HG02610 (cell line): ENCODE data around the gene HECTD3.

Experiments used
- ATAC-seq: cut with Tn5 transposase; IDR thresholded peaks from one replicate; pipeline ENCODE4 v1.9.1; 2021; ENCODE audit warnings: mild to moderate bottlenecking, moderate library complexity; ENCODE audit not compliant: unreplicated experiment

Gene HECTD3

DNA sequence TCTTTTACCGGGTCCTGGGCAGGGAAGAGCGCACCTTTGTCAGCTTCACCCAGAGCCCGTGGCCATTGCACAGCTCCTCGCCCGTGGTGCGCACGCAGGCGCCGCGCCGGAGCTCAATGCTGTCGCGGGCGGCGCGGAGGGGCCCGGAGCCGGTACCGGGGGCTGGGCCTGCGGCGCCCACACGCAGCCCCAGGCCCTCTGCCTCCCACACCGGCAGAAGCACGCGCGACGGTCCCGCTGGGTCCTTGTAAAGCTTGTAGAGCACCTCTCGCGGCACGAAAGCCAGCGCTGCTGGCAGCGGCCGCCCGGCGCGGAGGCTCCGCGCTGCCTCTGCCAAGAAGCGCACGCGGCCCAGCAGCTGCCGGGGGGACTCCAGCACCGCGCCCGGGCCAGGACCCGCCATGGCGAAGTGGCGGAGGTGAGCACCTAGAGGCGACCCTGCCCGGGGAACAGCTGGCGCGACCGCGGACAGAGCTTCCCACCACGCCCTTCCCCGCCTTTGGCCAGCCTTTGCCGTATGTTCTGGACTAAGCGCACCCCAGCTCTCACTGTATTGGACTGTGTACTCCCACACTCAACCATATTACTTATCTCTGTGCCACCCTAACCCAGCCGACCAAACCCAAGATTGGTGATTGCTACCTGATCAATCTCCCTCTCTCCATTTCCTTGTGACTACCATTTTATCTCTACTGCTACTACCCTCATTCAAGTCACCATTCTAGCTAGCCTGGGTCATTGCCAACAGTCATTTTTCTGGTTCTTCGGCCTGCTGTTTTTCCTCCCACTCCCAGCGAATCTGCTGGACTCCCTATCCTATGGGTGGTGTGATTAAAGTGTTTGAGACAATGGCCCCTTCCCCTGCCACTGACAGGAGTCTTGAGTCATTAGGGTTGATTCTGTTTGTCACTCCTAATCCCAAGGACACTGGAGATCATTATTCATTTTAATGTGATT, at the start of gene HECTD3:
Gene HECTD3, minus strand, starts transcription at position 470 of the 957 bp plus-strand sequence. Its CDS starts 67 bp downstream, at position 403.
- ATAC-seq = peak; percentile 71

DNA sequence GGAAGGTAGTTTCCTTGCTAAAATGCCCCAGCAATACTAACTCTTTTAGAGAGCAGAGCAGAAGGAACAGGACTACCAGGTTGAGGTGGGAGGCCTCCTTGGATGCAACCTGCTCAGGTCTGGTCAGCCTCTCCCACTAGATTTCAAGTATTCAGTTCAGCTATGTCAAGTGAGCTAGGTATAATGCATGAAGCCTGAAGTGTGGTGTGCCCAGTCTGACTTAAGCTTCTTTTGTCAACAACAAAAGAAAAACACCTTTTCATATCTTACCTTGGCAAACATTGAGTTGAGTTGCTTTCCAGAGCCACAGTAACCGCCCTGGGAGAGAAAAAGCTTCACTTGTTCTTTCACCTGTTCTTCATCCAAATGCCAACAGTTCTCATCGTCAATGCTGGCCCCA, 48.7 kb upstream of the HECTD3 start:
- ATAC-seq = no peak

DNA sequence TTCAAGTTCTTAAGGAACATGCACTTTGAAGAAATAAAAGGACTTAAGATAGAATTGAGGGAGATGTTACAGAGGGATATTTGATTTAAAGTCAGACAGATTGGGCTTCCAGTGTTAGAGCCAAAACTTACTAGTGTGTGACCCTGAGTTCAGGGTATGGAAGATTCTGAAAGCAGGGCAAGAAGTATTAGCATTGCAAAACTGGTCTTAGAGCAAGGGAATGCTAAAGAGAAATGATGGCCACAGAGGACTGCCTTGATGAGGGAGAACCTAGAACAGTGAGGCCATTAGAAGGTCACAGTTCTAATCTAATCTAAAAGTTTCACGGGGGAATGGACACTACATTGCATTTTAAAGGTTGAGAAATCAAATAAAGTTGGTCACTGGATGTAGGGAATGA, 46.4 kb upstream of the HECTD3 start:
- ATAC-seq = no peak

DNA sequence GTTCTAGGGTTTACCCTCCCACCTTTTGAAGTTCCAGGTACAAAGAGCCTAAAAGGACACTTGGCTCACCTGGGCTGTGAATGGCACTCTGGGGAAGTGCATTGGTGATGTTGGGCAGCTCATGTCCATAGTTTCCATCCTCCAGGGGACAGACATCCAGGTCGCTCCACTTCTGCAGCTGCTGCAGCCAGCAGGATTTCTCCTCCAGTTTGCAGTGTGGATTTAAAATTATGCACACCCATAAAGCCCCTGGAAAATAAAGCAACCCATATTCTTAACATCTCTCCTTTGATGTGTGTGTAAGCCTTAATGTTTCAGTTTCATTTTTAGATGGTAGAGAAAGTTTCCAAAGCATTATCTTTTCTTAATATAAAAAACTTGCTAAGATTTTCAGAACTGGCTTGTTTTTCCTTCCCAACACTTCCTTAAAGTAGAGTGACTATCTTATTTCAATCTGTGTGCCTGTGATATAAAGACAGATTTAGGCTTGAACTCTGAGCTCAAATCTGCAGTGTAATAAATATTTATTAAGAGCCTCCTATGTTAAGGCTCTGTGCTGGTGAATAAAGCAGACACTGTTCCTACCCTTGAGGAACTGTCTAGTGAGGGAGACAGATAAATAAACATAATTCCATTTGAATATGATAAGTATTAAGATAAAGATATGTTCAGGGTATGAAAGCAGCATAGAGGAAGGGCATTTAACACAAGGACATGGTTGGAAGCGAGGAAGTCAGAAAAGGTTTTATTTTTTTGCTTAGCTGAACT, 40.1 kb upstream of the HECTD3 start:
- no peak for ATAC-seq

DNA sequence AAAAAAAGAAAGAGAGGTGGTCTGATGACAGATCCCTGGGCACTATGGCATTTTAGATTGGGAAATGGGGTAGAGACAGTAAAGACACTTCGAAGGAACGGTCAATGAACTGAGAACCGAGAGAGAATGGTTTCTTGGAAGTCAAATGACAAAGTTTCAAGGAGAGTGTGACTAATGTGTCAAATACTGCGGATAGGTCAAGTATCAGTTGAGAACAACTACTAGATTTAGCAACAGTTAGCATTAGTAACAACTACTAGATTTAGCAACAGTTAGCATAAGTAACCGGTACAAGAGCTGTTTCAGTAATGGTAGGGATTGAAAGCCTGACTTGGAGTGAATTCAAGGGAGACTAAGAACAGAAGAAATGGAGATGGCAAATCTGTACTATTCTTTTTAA, 35.9 kb upstream of the HECTD3 start:
- ATAC-seq = no peak

DNA sequence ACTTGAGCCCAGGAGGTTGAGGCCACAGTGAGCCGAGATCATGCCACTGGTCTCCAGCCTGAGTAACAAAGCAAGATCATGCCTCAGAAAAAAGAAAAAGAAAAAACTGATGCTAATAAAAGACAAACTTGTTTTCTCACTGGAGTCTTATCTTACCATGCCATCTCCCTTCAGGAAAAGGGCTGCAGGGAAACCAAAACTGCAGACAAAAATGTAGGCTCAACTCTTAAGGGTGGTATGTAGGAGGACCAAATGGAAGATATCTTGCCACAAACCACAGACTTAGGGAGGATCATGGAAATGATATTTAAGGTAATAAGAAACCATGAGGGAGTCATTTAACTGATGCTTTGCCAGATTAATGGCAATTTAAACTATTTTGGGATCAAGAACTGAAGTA, 33.8 kb upstream of the HECTD3 start:
- ATAC-seq = no peak

DNA sequence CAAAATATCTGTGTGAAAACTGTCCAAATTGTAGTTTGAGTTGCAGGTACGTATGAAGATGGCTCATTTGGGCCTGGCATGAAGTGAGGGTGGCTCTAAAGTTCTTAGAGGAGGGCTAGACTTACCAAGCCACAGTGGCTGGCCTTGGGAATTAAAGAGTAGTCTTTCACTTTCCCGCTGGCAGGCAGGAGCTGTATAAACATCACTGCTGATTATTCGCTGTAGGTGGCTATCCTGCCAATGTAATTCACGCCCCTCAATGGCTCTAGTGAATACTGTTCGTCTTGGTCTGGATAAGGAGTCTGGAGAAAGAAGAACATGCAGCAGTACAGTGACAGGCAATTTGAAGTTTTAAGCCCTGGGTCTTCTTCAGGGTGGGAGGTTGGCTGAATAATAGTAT, 32.0 kb upstream of the HECTD3 start:
- ATAC-seq = no peak

DNA sequence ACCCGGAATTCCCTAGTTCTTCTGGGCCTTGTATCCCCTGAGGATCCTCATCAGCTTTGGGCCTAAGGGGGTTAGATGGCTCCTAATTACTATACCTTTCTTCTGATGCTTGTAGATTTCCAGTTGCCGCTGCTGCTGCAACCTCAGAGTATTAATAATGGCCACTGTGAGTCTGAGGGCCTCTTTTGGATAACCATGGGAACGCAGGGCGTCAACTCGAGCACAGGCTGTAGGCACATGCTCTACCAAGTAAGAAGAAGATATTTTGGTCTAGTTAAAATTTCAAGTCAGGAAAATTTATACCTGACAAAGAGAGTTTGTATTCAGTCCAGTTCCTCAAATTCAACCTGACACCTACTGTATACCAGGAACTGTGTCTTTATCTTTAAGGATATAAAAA, 29.2 kb upstream of the HECTD3 start:
- no peak for ATAC-seq

DNA sequence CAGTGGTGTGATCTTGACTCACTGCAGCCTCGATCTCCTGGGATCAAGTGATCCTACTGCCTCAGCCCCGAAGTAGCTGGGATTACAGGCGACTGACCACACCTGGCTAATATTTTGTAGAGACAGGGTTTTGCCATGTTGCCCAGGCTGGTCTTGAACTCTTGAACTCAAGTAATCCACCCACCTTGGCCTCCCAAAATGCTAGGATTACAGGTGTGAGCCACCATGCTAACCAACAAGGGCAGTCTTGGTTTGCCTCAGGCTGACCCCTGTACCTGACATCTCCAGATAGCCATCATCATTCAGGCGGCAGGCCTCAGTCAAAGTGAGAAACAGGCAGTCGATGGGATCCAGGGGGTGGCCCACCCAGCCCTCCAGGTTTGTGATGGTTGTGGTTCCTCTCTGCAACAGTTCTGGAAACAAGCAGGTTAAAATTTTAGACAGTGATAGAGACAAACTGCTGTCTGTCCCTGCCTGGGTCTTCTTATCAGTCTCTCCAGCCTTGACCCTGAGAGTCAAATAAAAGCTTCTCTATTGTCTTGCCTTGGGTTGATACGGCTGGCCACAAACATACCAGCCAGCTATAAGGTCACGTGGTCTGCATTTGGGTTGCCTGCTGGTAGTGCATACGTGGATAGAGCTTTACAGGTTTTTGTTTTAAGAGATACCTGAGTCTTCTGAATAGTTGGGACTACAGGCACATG, 27.7 kb upstream of the HECTD3 start:
- no peak for ATAC-seq

DNA sequence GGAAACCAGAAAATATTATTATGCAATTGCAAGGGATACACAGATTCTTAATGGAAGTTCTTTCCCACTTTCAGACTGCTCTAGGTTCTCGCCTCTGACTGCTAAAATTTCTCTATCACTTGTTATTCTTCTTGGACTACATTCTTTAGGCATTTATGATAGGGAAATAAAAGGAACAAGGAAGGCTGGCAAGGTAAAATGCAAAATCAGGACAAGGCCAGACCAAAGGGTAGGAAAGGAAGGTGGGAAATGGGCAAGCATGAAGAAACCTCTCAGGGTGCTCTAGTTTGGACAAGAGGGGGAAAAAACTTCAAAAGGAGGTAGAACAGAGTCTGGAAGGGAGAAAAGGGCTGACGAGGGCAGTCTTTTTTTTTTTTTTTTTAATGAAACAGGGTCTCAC, 27.1 kb upstream of the HECTD3 start:
- ATAC-seq = no peak

DNA sequence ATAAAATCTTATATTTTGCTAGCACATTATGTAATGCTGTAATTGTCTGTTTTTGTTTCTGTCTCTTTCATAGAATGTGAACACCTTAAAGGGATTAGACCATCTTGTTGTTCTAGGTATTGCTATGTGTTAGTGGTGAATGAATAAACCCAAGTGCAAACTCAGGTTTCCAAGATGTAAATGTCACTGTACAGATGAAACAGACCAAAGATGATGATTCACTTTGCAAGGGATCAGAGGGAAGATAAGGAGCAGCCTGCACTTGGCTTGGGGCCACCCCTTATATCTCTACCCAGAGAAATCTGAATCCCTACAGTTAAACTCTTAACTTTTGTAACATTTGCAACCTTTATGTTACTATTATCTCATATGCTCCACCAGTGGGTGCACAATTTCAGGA, 26.3 kb upstream of the HECTD3 start:
- no peak for ATAC-seq

DNA sequence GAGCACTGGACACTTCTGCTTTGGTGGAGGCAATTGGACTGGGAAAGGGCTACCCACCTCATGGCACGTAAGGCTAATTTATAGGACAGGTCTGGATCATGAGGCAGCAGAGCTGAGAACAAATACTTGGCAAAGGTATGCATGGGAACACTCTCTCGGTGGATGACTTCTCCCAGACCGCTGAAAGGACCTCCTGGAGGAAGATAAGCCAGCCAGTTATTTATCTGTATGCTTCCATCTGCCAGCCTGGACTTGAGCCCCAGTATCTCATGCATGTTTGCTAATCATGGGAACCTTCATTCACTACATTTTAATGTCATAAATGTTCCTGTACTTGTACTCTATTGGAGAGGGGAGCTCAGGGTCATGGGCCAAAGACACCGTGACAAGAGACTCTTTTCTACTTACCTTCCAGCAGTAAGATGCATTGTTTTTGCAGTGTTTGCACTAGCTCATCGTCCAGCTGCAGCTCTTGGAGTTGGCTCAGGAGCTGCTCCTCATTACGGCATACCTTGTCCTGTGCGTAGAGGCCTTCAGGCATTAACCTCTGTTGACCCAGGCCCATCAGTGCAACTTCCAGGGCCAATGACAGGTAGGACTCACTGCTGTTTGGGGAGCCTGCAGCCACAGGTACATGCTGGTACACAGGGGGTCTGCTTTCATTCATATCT, 24.6 kb upstream of the HECTD3 start:
- no peak for ATAC-seq

DNA sequence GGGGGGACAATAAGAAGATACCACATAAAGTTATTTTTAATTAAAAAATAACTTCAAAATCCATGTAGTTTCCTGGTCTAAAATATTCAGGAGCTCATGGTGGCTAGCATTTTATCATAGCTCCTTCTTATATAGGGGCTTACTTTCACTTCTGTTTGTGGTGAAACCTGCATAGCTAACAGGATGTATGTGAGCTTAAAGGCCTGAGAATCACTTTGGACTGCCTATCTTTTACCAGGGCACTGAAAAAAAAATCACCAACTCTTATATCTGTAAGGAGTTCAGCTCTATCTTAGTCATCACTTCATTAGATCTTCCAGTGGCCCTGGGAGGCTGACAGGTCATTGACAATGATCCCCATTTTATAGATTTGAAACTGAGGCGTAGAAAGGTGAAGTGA, 22.2 kb upstream of the HECTD3 start:
- no peak for ATAC-seq

DNA sequence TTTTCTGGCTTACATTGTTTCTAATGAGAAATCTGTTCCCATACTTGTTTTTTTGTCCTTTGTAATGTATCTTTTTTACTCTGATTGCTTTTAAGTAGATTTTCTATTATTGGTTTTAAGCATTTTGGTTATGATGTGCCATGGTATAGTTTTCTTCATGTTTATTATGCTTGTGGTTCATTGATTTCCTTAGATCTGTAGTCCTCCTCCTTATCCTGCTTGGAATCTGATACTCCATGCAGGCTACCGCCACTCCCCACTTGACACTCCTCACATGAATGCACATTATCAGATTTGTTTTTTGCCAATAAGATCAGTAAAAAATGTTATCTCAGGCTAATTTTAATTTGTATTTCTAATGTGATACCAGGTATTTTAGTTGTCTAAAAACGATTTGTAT, 21.7 kb upstream of the HECTD3 start:
- no peak for ATAC-seq

DNA sequence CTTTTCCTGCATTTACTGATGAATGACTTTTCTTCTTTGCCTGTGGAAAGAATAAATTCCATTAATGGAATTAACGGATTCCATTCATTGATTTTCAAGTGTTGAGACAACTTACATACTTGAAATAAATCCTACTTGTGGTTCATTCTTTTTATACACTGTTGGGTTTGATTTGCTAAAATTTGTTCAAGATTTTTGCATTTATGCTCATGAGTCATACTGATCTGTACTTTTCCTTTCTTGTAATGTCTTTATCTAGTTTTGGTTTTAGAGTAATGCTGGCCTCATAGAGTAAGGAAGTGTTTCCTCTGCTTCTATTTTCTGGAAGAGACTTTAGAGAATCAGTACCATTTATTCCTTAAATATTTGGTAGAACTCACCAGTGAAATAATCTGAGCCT, 15.3 kb upstream of the HECTD3 start:
- ATAC-seq = no peak

DNA sequence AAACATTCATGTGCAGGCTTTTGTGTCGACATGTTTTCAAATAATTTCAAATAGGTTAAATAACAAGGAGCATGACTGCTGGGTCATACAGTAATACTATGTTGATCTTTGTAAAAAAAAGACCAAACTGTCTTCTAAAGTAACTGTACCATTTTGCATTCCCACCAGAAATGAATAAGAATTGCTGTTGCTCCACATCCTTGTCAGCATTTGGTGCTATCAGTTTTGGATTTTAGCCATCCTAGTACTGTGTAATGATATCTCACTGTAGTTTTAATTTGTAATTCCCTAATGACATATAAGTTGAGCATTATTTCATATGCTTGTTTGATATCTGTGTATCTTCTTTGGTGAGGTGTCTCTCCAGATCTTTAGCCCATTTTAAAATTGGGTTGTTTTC, 12.5 kb upstream of the HECTD3 start:
- no peak for ATAC-seq

DNA sequence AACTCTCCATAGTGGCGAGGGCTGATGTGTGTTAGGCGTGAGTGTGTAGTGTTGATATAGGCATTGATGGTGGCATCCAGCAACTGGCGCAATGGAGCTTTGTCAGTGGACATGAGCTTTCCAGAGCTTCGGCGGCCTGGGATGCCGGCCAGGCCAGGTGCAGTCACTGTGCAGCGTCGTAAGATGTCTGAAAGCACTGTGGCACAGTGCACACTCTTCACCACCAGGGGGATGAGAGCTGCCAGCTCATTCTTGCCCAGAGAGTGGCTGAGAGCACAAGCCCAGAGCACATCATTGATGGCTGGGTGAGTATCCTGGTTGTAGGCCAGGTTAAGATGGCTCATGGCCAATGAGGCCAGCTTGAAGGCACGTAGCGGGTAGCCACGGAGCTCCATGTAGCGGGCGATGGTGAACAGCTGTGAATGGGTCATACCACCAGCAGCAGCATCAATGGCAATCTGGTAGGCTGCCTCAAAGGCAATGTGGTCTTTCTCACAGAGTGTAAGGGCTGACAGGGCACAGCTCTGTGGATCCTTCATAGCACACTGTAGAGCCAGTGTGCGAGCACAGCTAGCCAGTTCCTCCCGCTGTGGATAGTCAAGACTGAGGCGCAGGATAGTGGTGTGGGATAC, 7.6 kb upstream of the HECTD3 start:
- ATAC-seq = peak; percentile 67

DNA sequence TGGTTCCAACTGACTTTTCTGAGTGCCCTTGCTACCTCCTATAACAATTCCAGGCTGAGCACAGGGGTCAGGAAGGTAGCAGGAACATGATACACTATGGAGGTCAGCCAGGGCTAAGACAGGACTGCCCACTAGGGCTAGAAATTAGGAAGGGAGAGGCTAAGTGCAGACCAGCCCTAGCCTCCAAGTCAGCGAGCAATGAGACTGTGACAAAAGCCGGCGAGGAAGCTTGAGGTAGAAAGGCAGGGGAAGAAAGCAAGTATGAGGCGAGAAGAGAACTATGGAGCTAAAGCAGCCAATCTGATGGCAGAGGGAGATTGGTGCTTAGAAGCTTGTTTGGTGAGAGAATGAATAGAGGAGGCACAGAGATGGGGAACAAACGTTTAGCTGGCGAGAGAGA, 5.6 kb upstream of the HECTD3 start:
- no peak for ATAC-seq

DNA sequence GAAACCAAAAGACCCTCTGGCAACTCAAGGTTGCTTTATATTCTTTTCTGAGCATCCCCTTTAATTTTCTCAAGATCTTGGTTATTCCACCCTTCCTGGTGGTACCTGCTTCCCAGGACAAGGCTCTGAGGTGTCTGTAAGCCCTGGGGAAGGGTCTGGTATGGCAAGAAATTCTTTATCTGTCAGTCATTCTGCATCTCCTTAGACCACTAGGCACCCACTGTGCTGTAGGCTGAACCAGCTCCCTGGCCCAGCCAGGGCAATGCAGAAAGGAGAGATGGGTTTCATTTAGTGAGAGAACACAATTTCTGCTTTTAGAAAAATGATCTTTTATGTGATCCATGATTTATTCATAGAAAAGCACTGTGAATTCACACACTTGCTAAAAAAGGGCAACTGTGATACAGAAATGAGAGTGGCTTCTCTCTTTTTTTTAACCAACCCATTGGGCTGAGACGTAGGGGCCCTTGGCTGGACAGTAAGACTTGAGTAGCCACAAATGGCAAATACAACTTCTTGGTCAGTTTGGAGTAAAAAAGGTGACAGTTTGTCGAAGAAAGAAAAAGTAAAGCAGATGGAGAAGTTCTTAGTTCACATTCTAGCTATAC, 5.1 kb upstream of the HECTD3 start:
- no peak for ATAC-seq

DNA sequence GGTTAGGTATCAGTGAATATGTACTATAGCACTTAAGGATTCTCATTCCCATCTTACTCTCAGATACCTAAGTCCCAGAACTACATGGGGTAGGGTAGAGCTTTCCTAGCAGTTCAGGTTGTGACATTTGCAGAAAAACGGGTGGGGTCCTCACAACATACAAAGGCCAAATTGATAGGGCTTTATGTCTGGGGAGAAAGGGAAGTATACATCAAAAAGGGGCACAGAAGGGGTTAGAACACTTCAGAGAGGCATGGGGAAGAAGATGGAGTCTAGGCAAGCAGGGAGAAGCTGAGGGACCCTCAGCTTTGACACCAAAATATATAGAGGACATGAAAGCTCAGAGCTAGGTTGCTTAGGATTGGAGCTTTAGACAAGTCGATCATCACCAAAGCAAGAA, 4.6 kb upstream of the HECTD3 start:
- no peak for ATAC-seq
